ENCODE data around the gene HSF4.

HSF4 gene

GRCh38 chr16:67182288-67182687, 17.7 kb downstream of the HSF4 start (continued):
- TF ChIP-seq, protein P1, sequence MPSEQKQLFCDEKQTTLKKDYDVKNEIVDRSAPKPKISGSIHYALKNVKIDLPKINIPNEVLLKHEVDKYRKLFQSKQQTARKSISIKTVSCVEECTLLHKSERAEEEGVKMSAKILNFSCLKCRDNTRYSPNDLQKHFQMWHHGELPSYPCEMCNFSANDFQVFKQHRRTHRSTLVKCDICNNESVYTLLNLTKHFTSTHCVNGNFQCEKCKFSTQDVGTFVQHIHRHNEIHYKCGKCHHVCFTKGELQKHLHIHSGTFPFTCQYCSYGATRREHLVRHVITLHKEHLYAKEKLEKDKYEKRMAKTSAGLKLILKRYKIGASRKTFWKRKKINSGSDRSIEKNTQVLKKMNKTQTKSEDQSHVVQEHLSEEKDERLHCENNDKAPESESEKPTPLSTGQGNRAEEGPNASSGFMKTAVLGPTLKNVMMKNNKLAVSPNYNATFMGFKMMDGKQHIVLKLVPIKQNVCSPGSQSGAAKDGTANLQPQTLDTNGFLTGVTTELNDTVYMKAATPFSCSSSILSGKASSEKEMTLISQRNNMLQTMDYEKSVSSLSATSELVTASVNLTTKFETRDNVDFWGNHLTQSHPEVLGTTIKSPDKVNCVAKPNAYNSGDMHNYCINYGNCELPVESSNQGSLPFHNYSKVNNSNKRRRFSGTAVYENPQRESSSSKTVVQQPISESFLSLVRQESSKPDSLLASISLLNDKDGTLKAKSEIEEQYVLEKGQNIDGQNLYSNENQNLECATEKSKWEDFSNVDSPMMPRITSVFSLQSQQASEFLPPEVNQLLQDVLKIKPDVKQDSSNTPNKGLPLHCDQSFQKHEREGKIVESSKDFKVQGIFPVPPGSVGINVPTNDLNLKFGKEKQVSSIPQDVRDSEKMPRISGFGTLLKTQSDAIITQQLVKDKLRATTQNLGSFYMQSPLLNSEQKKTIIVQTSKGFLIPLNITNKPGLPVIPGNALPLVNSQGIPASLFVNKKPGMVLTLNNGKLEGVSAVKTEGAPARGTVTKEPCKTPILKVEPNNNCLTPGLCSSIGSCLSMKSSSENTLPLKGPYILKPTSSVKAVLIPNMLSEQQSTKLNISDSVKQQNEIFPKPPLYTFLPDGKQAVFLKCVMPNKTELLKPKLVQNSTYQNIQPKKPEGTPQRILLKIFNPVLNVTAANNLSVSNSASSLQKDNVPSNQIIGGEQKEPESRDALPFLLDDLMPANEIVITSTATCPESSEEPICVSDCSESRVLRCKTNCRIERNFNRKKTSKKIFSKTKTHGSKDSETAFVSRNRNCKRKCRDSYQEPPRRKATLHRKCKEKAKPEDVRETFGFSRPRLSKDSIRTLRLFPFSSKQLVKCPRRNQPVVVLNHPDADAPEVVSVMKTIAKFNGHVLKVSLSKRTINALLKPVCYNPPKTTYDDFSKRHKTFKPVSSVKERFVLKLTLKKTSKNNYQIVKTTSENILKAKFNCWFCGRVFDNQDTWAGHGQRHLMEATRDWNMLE (tag by site-specific recombination; conservative IDR thresholded peaks at IDR 0.05; ENCODE audit: low read depth), result no peak
- TF ChIP-seq ZNF670 (tag by site-specific recombination; IDR thresholded peaks at IDR 0.05; ENCODE audit: low read depth), result no peak
- no peak for TF ChIP-seq ZNF138 (tag by site-specific recombination; IDR thresholded peaks at IDR 0.05; ENCODE audit: borderline replicate concordance)
- no peak for TF ChIP-seq ZEB2 (tag by site-specific recombination; IDR thresholded peaks at IDR 0.05)
- TF ChIP-seq SP7 (tag by site-specific recombination; IDR thresholded peaks at IDR 0.05), result 0 out of 2 replicates have a peak, but pooled peaks have one; percentile 16
- no peak for TF ChIP-seq OSR2 (tag by site-specific recombination; IDR thresholded peaks at IDR 0.05)
- TF ChIP-seq BCL11B (tag by site-specific recombination; IDR thresholded peaks at IDR 0.05; ENCODE audit: low read depth), result no peak
- no peak for TF ChIP-seq ZBTB1 (tag by site-specific recombination; IDR thresholded peaks at IDR 0.05)
- TF ChIP-seq ZNF266 (tag by site-specific recombination; IDR thresholded peaks at IDR 0.05; ENCODE audit: low read depth), result no peak
- TF ChIP-seq ZNF174 (tag by site-specific recombination; IDR thresholded peaks at IDR 0.05), result no peak
- TF ChIP-seq ZNF426 (tag by site-specific recombination; IDR thresholded peaks at IDR 0.05), result no peak
- no peak for TF ChIP-seq ZNF433 (tag by site-specific recombination; IDR thresholded peaks at IDR 0.05; ENCODE audit: low read depth)
- no peak for TF ChIP-seq ZNF580 (tag by site-specific recombination; IDR thresholded peaks at IDR 0.05)
- no peak for TF ChIP-seq ZNF530 (tag by site-specific recombination; IDR thresholded peaks at IDR 0.05; ENCODE audit: low read depth)
- TF ChIP-seq ZNF416 (tag by site-specific recombination; IDR thresholded peaks at IDR 0.05), result no peak
- no peak for TF ChIP-seq ZFP41 (tag by site-specific recombination; IDR thresholded peaks at IDR 0.05; ENCODE audit: borderline replicate concordance)
- no peak for TF ChIP-seq MYNN (tag by site-specific recombination; IDR thresholded peaks at IDR 0.05; ENCODE audit: borderline replicate concordance)
- TF ChIP-seq ZNF654 (tag by site-specific recombination; IDR thresholded peaks at IDR 0.05; ENCODE audit: low read depth), result no peak
- no peak for TF ChIP-seq ZNF157 (tag by site-specific recombination; IDR thresholded peaks at IDR 0.05)
- TF ChIP-seq TRIM28 (IDR thresholded peaks at IDR 0.05; ENCODE audit: borderline replicate concordance, low read length), result no peak
- TF ChIP-seq AEBP2 (tag by site-specific recombination; IDR thresholded peaks at IDR 0.05; ENCODE audit: borderline replicate concordance), result no peak
- TF ChIP-seq ZNF792 (tag by site-specific recombination; IDR thresholded peaks at IDR 0.05), result no peak
- no peak for TF ChIP-seq ZFP69B (tag by site-specific recombination; IDR thresholded peaks at IDR 0.05)
- TF ChIP-seq ZNF26 (tag by site-specific recombination; IDR thresholded peaks at IDR 0.05), result no peak
- TF ChIP-seq ZBTB17 (tag by site-specific recombination; IDR thresholded peaks at IDR 0.05), result no peak
